Stimulated activated CD4-positive, alpha-beta T cell treated with anti-CD3 and anti-CD28 coated beads, Interleukin-4, amount 100 ng/mL, for 1 hour (primary cell): ENCODE measurements around the gene NFYC.
A peak's percentile ranks its signal among the peaks of the same experiment; 100 is the strongest.
"Not testable (repeated sequence)": the region's sequence is repeated elsewhere in the genome, so short reads cannot be mapped to it uniquely, and the experiment has no call there.

Experiments
- DNase-seq: peaks from one replicate; pipeline ENCODE4 v3.0.0-alpha.2; 2020

The NFYC gene

DNA sequence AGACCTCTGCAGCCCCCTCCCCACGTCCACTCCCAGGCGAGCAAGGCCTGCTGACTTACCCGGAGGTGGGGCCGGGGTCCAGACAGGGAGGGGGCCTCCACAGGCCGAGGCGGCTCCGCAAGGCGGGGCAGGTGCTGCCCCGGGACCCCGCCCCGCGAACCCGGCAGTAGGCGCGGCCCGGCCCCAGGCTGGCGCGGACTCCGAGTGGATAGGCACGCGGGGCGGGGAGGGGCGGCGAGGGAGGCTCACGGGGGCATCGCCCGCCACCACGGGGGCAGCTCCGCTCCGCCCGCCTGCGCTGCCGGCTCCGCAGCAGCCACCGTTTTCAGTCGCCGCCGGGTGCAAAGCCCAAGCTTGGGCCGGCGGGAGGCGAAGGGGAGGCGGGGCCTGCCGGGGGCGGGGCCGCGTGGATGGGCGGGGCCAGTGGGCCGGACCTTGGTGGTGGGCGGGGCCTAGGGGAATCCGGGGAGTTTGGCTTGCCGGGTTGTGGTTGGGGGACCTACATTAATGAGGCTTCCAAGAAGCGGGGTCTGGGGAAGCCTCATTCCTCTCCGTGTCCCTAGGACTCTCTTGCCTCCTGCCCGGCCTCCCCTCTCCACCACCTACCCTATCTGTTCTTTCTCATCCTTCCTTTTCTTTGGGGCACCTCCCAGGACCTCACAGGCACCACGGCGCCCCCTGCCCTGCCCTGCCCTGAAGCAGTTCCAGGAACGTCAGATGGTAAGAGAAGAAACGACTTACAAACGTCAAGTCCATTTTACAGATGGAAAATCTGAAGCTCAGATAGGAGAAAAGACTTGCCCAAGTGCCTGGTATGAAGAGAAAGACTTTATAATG lies 26.0 kb upstream of the NFYC start, which contains the start of gene RIMS3:
TSS of gene RIMS3 (minus strand) at position 348 of the 837 bp plus-strand sequence. CDS start 23,757 bp downstream, outside the sequence.
- DNase-seq = peak; percentile 83

DNA sequence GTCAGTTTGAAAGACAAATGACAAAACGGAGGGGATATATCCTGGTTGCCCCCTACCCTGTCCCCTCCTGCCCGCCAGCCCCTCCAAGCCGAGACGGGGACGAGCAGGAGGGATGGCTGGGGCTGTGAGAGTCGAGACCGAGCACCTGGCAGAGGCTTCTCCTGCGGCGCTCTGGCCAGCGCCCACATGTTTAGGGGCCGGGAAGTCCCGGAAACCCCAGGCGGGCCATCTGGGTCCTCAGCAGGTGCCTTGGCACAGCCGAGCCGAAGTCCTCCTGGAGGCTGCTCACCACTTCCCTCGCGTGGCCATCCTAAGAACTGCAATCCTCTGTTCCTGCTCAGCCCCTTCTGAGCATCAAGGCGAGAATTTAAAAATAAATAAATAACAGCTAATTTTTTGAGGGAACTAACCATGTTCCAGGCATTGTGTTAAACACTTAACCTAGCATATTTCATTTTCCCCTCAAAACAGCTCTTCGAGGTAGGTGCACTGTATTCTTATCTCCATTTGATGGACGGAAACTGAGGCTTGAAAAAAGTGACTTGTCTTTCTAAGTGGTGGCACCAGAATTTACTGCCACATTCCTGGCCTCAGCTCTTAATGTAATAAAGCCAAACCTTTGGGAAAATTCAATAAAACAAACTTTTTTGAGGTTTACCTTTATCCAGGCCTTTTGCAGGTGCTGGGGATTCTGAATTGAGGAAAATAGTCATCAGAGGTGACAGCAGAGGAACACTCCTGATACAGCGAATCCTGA lies 22.6 kb upstream of the NFYC start:
- peak; percentile 86 for DNase-seq

- no peak for DNase-seq
Observed at GRCh38 chr1:40673452-40673851, 18.1 kb upstream of the NFYC start.

DNA sequence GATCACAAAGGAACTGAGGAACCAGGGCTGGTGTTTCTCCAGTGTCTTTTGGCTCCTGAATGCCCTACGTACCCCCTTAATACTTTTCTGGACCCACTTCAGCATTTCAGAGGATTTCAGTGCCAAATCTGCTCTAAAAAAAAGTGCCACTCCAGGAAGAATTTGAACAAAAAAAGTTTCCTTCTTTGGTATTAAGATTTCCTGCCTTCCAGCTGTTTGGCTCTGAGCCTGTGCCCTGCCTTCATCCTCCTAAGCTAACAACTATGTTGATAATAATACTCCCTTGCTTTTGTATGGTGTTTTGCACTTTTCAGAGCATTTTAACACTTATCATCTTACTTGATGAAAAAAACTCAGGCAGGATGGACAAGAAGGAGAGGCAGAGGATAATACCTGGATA lies 15.0 kb upstream of the NFYC start:
- no peak for DNase-seq

- DNase-seq = no peak
Observed at GRCh38 chr1:40679165-40679953, 12.1 kb upstream of the NFYC start.

GRCh38 chr1:40684669-40685068 lies 6.8 kb upstream of the NFYC start:
- no peak for DNase-seq

GRCh38 chr1:40687059-40687458 lies 4.4 kb upstream of the NFYC start:
- DNase-seq = no peak

- DNase-seq = no peak
Observed at GRCh38 chr1:40687661-40688060, 3.8 kb upstream of the NFYC start.

- no peak for DNase-seq
Observed at GRCh38 chr1:40689737-40690136, 1.8 kb upstream of the NFYC start.

DNA sequence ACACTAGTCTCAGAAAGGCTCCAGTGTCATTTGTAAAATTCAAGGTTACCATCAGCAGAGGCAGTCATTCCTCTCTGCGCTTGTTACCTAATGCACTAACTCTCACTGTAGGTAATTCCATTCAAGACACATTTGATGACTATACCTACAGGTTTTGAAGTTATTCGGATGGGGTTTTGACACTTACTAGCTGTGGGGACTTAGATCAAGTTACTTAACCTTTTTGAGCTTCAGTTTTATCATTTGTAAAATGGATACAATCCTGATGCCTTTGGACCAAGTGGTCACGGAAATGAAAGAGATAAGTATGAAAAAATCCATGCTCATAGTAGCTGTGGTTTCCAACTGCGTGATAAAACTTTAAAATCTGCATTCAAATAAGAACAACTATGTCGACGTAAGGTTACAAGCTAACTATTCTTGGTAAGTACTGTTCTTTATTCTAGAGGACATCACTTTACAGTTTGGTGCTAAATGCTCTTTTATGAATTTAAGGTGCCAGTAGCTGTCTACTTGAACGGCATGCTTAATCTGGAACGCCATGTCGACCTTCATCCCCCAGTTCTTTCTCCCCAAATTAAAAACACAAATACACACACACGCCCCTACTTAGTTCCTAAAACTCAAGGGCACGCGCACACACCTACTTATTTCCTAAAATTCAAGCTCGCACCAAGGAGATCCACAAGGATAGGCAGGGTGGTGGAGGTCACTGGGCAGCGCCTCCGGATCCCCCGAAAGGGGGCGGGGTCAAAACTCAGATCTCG lies 550 bp upstream of the NFYC start:
- DNase-seq = no peak

DNA sequence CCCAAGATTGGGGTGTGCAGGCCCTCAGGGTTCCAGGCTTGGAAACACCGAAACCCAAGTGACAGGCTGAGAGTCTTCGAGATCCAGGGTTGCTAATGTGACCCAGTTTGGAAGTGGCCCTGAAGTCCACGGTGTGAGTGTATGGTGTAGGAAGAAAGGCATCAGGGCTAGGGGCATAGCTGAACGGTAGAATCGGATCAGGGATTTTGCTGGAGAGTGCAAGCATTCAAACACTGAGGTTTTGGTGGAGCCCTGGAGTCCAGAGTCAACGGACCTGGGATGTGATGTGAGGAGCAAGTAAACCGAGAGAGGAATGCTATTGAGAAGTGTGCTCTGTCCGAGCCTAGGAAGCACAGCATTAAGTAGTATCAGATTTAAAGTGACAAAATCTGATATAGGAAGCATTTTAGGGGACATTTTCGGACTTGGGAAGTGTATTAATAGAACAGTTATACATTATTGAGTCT lies 958 bp downstream of the NFYC start:
- DNase-seq = no peak

- no peak for DNase-seq
Observed at GRCh38 chr1:40693425-40693824, 1.9 kb downstream of the NFYC start.

GRCh38 chr1:40694353-40694874 lies 2.9 kb downstream of the NFYC start:
- DNase-seq = no peak

DNA sequence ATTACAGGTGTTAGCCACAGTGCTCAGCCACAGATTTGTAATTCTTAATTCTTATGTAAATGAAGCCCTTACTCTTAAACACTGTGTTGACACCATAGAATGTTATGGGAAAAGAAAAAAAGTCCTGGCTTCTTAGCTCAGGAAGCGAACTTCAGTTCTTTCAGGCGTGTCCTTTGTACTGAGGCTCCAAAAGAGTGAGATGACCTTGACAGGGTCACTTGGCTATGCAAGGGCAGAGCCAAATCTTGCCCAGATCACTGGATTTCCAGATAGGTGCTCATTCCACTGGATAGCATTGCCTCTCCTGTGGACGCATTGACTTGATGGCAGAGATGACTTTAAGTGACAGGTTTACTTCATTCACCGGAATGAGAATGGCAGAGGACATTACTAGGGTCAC lies 4.8 kb downstream of the NFYC start:
- DNase-seq = no peak

DNA sequence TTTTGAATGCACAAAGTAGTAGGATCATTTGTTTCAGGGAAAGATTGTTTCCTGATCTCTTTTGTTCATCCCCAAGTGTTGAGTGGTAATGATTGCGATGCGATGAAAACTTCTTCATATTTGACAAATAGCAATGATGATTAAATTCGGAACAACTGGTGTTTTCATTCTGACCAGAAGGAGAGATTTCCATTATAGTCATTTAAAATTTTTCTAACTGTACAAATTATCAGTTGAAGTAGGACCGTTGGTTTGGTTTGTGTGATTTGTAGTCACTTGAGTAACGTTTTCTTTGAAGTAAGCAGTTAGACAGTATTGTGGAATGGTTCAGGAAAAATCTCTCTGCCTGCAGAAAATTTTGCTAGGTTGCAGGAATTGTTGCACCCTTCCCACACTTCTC lies 5.9 kb downstream of the NFYC start:
- DNase-seq = no peak

DNA sequence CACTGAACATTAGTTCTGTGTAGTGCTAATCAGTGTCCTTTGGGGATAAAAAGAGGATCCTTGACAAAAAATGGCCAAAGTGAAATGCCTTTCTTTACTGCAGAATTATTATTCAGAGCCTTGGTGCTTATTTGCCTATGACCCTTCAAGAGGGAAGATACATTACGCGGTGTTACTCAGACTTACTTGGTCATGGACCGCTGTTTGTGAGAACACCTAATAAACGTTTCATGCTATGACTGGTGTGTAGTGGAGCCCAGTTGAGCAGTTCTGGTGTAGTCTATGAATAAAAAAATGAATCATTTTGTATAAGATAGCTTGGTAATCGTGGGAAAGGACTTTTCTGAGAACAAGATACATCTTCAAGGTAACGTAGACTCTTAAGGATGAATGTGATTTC lies 8.3 kb downstream of the NFYC start:
- DNase-seq = no peak

- no peak for DNase-seq
Observed at GRCh38 chr1:40701684-40702083, 10.2 kb downstream of the NFYC start.

- DNase-seq = not testable (repeated sequence)
Observed at GRCh38 chr1:40702810-40703209, 11.3 kb downstream of the NFYC start.

DNA sequence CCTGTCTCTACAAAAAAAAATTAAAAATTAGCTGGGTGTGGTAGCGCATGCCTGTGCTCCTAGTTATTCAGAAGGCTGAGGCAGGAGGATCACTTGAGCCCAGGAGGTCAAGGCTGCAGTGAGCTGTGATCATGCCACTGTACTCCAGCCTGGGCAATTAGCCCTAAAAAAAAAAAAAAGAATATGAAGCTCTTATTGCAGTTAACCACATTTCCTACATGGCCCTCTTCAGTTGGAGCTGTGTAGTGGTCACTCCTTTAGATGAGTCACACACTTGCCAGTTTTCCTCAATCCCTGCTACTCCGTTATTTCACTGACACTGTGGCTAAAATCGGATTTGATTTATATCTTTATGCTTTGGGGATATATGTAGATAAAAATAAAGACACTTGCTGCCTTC lies 11.8 kb downstream of the NFYC start:
- no peak for DNase-seq

- no peak for DNase-seq
Observed at GRCh38 chr1:40704817-40705733, 13.6 kb downstream of the NFYC start.

DNA sequence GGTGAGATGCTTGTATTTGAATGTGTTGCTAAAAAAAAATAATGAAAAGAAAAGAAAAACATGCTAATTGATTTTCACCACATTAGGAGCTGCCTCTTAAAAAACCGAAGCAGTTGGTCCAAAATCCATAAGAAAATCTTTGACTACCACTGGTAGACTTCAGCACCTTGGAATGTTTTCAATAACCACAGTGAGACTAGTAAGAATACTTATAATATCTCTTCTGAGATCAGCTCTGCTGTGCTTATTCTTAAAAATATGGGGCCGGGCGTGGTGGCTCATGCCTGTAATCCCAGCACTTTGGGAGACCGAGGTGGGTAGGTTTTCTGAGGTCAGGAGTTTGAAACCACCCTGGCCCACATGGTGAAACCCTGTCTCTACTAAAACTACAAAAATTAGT lies 15.1 kb downstream of the NFYC start:
- no peak for DNase-seq
